Measurements from ENCODE around the gene BCL6B.

- TF ChIP-seq CTCF (IDR thresholded peaks at IDR 0.05) (no peak), POLR2AphosphoS5 (IDR thresholded peaks at IDR 0.05) (no peak)
Observed at GRCh38 chr17:7039832-7040231, 17.0 kb downstream of the BCL6B start.
